Measurements from ENCODE around the gene INPP4A. TPM values are rescaled to one million over a fixed set of nuclear protein-coding genes. Genes with fewer than 3 reads are reported as not detected.

INPP4A gene
- total and polyA plus RNA-seq, 2 of the 13 experiments (the other 11 are each of a cell fraction or from before 2014, with no cell fraction given): 10.1 to 10.9 TPM

DNA sequence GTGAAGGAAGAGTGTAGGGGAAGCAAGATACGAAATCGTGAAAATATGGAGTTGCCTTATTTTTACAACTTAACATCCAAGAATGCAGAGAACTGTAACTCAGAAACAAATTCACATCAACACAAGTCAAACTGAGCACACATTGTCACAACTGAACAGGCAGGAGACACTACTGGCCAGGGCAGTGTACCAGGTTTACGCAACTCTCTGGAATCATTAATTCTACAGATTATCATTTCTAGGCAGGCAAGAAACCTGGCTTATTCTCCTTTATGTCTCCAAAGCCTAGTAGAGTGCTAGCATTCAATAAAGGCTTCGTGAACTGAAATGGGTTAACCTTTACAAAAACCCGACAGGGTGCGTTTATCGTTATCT is 163.1 kb downstream of the INPP4A start (continued):
- TF ChIP-seq, protein P1, sequence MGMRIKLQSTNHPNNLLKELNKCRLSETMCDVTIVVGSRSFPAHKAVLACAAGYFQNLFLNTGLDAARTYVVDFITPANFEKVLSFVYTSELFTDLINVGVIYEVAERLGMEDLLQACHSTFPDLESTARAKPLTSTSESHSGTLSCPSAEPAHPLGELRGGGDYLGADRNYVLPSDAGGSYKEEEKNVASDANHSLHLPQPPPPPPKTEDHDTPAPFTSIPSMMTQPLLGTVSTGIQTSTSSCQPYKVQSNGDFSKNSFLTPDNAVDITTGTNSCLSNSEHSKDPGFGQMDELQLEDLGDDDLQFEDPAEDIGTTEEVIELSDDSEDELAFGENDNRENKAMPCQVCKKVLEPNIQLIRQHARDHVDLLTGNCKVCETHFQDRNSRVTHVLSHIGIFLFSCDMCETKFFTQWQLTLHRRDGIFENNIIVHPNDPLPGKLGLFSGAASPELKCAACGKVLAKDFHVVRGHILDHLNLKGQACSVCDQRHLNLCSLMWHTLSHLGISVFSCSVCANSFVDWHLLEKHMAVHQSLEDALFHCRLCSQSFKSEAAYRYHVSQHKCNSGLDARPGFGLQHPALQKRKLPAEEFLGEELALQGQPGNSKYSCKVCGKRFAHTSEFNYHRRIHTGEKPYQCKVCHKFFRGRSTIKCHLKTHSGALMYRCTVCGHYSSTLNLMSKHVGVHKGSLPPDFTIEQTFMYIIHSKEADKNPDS (CRISPR knock-in tag; IDR thresholded peaks at IDR 0.05): 0 out of 2 replicates have a peak, but pooled peaks have one; percentile 4
- peak; percentile 90; the same call in 1 of the 2 replicates for TF ChIP-seq CC2D1A (CRISPR knock-in tag; IDR thresholded peaks at IDR 0.05)
- no peak for TF ChIP-seq GFI1 (CRISPR knock-in tag; IDR thresholded peaks at IDR 0.05; ENCODE audit: borderline replicate concordance)
- 0 out of 2 replicates have a peak, but pooled peaks have one; percentile 5 for TF ChIP-seq ZNF296 (CRISPR knock-in tag; conservative IDR thresholded peaks at IDR 0.05)
- no peak for TF ChIP-seq KDM5B (CRISPR knock-in tag; IDR thresholded peaks at IDR 0.05; ENCODE audit: borderline replicate concordance)
- no peak for TF ChIP-seq ELF3 (CRISPR knock-in tag; IDR thresholded peaks at IDR 0.05)
- no peak for TF ChIP-seq HMG20A (CRISPR knock-in tag; IDR thresholded peaks at IDR 0.05; ENCODE audit: borderline replicate concordance)
- TF ChIP-seq ZNF326 (CRISPR knock-in tag; IDR thresholded peaks at IDR 0.05; ENCODE audit: borderline replicate concordance): no peak
- TF ChIP-seq SIN3A (IDR thresholded peaks at IDR 0.05; ENCODE audit: borderline replicate concordance, low read depth, low read length): no peak
- no peak for TF ChIP-seq NFKBIZ (CRISPR knock-in tag; IDR thresholded peaks at IDR 0.05)
- TF ChIP-seq PAF1 (CRISPR knock-in tag; IDR thresholded peaks at IDR 0.05): no peak
- TF ChIP-seq CEBPB (IDR thresholded peaks at IDR 0.05; ENCODE audit: borderline replicate concordance, low read depth, low read length): peak; percentile 82
- TF ChIP-seq, protein P2, sequence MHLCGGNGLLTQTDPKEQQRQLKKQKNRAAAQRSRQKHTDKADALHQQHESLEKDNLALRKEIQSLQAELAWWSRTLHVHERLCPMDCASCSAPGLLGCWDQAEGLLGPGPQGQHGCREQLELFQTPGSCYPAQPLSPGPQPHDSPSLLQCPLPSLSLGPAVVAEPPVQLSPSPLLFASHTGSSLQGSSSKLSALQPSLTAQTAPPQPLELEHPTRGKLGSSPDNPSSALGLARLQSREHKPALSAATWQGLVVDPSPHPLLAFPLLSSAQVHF (CRISPR knock-in tag; IDR thresholded peaks at IDR 0.05): no peak
- TF ChIP-seq, protein P3, sequence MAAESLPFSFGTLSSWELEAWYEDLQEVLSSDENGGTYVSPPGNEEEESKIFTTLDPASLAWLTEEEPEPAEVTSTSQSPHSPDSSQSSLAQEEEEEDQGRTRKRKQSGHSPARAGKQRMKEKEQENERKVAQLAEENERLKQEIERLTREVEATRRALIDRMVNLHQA (CRISPR knock-in tag; IDR thresholded peaks at IDR 0.05): no peak
- TF ChIP-seq, protein P4, sequence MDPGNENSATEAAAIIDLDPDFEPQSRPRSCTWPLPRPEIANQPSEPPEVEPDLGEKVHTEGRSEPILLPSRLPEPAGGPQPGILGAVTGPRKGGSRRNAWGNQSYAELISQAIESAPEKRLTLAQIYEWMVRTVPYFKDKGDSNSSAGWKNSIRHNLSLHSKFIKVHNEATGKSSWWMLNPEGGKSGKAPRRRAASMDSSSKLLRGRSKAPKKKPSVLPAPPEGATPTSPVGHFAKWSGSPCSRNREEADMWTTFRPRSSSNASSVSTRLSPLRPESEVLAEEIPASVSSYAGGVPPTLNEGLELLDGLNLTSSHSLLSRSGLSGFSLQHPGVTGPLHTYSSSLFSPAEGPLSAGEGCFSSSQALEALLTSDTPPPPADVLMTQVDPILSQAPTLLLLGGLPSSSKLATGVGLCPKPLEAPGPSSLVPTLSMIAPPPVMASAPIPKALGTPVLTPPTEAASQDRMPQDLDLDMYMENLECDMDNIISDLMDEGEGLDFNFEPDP (CRISPR knock-in tag; conservative IDR thresholded peaks at IDR 0.05): 0 out of 2 replicates have a peak, but pooled peaks have one; percentile 37
- TF ChIP-seq ATAD3A (CRISPR knock-in tag; IDR thresholded peaks at IDR 0.05): no peak
- 0 out of 2 replicates have a peak, but pooled peaks have one; percentile 0 for TF ChIP-seq CHCHD3 (CRISPR knock-in tag; IDR thresholded peaks at IDR 0.05)
- TF ChIP-seq, protein P5, sequence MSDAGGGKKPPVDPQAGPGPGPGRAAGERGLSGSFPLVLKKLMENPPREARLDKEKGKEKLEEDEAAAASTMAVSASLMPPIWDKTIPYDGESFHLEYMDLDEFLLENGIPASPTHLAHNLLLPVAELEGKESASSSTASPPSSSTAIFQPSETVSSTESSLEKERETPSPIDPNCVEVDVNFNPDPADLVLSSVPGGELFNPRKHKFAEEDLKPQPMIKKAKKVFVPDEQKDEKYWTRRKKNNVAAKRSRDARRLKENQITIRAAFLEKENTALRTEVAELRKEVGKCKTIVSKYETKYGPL (CRISPR knock-in tag; IDR thresholded peaks at IDR 0.05): no peak
- no peak for TF ChIP-seq GTF2F1 (IDR thresholded peaks at IDR 0.05; ENCODE audit: low read length)
